WTC11 (cell line): ENCODE data around the gene E2F4. TPM values are rescaled to one million over a fixed set of nuclear protein-coding genes. Genes with fewer than 3 reads are reported as not detected.

Source experiments
- ATAC-seq: fragments of 200-7000 bp; cut with Tn5 transposase; 2 replicates; pipeline ENCODE4 v1.10.0; 2021; ENCODE audit warnings: mild to moderate bottlenecking, moderate library complexity
- CTCF ChIA-PET: fragments of 300-600 bp; sonication (Branson Sonifier 250); formaldehyde crosslinking; loops from one replicate; lab custom pipeline; 2021; ENCODE audit warnings: antibody characterized with exemption; lab: Charles Lee
- POLR2A ChIA-PET: fragments of 350-600 bp; sonication (Branson Sonifier 250); formaldehyde crosslinking; loops from one replicate; lab custom pipeline; 2021; ENCODE audit warnings: antibody characterized with exemption; lab: Charles Lee
- DNase-seq: peaks from one replicate; pipeline ENCODE4 v3.0.0; 2021; ENCODE audit warnings: low spot score
- H3K27ac Mint-ChIP-seq: 2 replicates; pipeline ENCODE4 v1.8.0; 2021; ENCODE audit warnings: mixed read lengths
- H3K27me3 Mint-ChIP-seq: 2 replicates; pipeline ENCODE4 v1.8.0; 2021; ENCODE audit warnings: low read depth, mild to moderate bottlenecking, moderate library complexity, mixed read lengths
- H3K36me3 Mint-ChIP-seq: 2 replicates; pipeline ENCODE4 v1.8.0; 2021; ENCODE audit warnings: mixed read lengths
- H3K4me1 Mint-ChIP-seq: 2 replicates; pipeline ENCODE4 v1.8.0; 2022; ENCODE audit warnings: mixed read lengths
- H3K4me3 Mint-ChIP-seq: 2 replicates; pipeline ENCODE4 v1.8.0; 2021; ENCODE audit warnings: mild to moderate bottlenecking, moderate library complexity, mixed read lengths
- H3K9me3 Mint-ChIP-seq: 2 replicates; pipeline ENCODE4 v1.8.0; 2021; ENCODE audit warnings: mixed read lengths
- CREM ChIP-seq: sonication (generic); formaldehyde crosslinking; IDR thresholded peaks from 2 replicates; pipeline ENCODE4 v1.8.1; 2022; ENCODE audit warnings: mild to moderate bottlenecking, missing genetic modification reagents, moderate library complexity
- ESRRA ChIP-seq: sonication (generic); formaldehyde crosslinking; IDR thresholded peaks from 2 replicates; pipeline ENCODE4 v1.8.1; 2022; ENCODE audit warnings: mild to moderate bottlenecking, missing genetic modification reagents, borderline replicate concordance
- ETV6 ChIP-seq: sonication (generic); formaldehyde crosslinking; IDR thresholded peaks from 2 replicates; pipeline ENCODE4 v1.8.1; 2022; ENCODE audit warnings: mild to moderate bottlenecking, missing genetic modification reagents
- IRF2 ChIP-seq: sonication (generic); formaldehyde crosslinking; IDR thresholded peaks from 2 replicates; pipeline ENCODE4 v1.8.0; 2022; ENCODE audit warnings: low read depth, missing genetic modification reagents, borderline replicate concordance
- NFATC4 ChIP-seq: fragments of 250-450 bp; sonication (Bioruptor Pico); IDR thresholded peaks from 2 replicates; pipeline ENCODE4 v1.9.0; 2021; ENCODE audit warnings: mild to moderate bottlenecking
- PRRX2 ChIP-seq: fragments of 250-450 bp; sonication (Bioruptor Pico); IDR thresholded peaks from 2 replicates; pipeline ENCODE4 v1.8.0; 2021; ENCODE audit warnings: mild to moderate bottlenecking
- RORB ChIP-seq: fragments of 250-450 bp; sonication (Bioruptor Pico); IDR thresholded peaks from 2 replicates; pipeline ENCODE4 v1.9.0; 2021; ENCODE audit warnings: mild to moderate bottlenecking
- SMAD3 ChIP-seq: sonication (generic); formaldehyde crosslinking; IDR thresholded peaks from 2 replicates; pipeline ENCODE4 v1.8.0; 2022; ENCODE audit warnings: missing genetic modification reagents, mild to moderate bottlenecking, borderline replicate concordance
- ZNF232 ChIP-seq: sonication (generic); formaldehyde crosslinking; IDR thresholded peaks from 2 replicates; pipeline ENCODE4 v1.8.0; 2022; ENCODE audit warnings: mild to moderate bottlenecking, missing genetic modification reagents
- total RNA-seq: library from RNA; stranded (reverse); gene quantifications from 3 replicates; pipeline ENCODE4 v1.2.3, GENCODE V29; 2021
- TF ChIP-seq, protein P1 (sequence below): fragments of 250-450 bp; sonication (Bioruptor Pico); IDR thresholded peaks from 2 replicates; pipeline ENCODE4 v1.9.0; 2021; ENCODE audit warnings: moderate library complexity, mild to moderate bottlenecking, inconsistent platforms, borderline replicate concordance
- TF ChIP-seq, protein P2 (sequence below): sonication (generic); formaldehyde crosslinking; IDR thresholded peaks from 2 replicates; pipeline ENCODE4 v1.8.0; 2022; ENCODE audit warnings: mild to moderate bottlenecking, missing genetic modification reagents
- TF ChIP-seq, protein P3 (sequence below): fragments of 250-450 bp; sonication (Bioruptor Pico); conservative IDR thresholded peaks from 2 replicates; pipeline ENCODE4 v1.9.0; 2021; ENCODE audit warnings: mild to moderate bottlenecking
- TF ChIP-seq, protein P4 (sequence below): sonication (generic); formaldehyde crosslinking; IDR thresholded peaks from 2 replicates; pipeline ENCODE4 v1.8.1; 2023; ENCODE audit warnings: mild to moderate bottlenecking, moderate library complexity, missing genetic modification reagents
- TF ChIP-seq, protein P5 (sequence below): sonication (generic); formaldehyde crosslinking; IDR thresholded peaks from 2 replicates; pipeline ENCODE4 v1.8.1; 2023; ENCODE audit warnings: mild to moderate bottlenecking, missing genetic modification reagents, borderline replicate concordance
- TF ChIP-seq, protein P6 (sequence below): sonication (generic); formaldehyde crosslinking; IDR thresholded peaks from 2 replicates; pipeline ENCODE4 v1.8.0; 2022; ENCODE audit warnings: mild to moderate bottlenecking, missing genetic modification reagents
- TF ChIP-seq, protein P7 (sequence below): sonication (generic); formaldehyde crosslinking; IDR thresholded peaks from 2 replicates; pipeline ENCODE4 v1.8.1; 2022; ENCODE audit warnings: missing genetic modification reagents, borderline replicate concordance
- TF ChIP-seq, protein P8 (sequence below): sonication (generic); formaldehyde crosslinking; IDR thresholded peaks from 2 replicates; pipeline ENCODE4 v1.8.0; 2022; ENCODE audit warnings: mild to moderate bottlenecking, missing genetic modification reagents
- TF ChIP-seq, protein P9 (sequence below): sonication (generic); formaldehyde crosslinking; IDR thresholded peaks from 2 replicates; pipeline ENCODE4 v1.8.1; 2022; ENCODE audit warnings: low read depth, mild to moderate bottlenecking, moderate library complexity, missing genetic modification reagents, borderline replicate concordance

E2F4 gene
- total RNA-seq, 1 experiment from 2014 or later = 85.0 TPM

DNA sequence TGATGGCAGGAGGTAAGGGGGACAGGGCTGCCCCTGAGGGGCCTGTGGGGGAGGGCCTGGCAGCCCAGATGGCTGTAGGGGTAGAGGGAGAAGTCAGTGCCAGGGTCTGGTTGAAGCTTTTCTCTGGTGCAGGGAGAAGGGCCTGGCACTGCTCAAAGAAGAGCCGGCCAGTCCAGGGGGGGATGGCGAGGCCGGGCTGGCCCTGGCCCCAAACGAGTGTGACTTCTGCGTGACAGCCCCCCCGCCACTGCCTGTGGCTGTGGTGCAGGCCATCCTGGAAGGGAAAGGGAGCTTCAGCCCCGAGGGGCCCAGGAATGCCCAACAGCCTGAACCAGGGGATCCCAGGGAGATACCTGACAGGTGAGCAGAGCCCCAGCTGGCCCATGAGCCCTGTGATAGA, 24.4 kb upstream of the E2F4 start:
- ATAC-seq (no peak), DNase-seq (no peak)
- TF ChIP-seq ZNF232 (CRISPR knock-in tag) (no peak), CREM (CRISPR knock-in tag) (no peak), NFATC4 (CRISPR knock-in tag) (no peak), IRF2 (CRISPR knock-in tag) (no peak), PRRX2 (CRISPR knock-in tag) (no peak), ESRRA (no peak), RORB (no peak), SMAD3 (no peak), ETV6 (CRISPR knock-in tag) (no peak)
- TF ChIP-seq, protein P1, sequence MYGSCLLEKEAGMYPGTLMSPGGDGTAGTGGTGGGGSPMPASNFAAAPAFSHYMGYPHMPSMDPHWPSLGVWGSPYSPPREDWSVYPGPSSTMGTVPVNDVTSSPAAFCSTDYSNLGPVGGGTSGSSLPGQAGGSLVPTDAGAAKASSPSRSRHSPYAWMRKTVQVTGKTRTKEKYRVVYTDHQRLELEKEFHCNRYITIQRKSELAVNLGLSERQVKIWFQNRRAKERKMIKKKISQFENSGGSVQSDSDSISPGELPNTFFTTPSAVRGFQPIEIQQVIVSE (CRISPR knock-in tag) = no peak
- TF ChIP-seq, protein P2, sequence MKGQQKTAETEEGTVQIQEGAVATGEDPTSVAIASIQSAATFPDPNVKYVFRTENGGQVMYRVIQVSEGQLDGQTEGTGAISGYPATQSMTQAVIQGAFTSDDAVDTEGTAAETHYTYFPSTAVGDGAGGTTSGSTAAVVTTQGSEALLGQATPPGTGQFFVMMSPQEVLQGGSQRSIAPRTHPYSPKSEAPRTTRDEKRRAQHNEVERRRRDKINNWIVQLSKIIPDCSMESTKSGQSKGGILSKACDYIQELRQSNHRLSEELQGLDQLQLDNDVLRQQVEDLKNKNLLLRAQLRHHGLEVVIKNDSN (CRISPR knock-in tag) = no peak
- TF ChIP-seq, protein P3, sequence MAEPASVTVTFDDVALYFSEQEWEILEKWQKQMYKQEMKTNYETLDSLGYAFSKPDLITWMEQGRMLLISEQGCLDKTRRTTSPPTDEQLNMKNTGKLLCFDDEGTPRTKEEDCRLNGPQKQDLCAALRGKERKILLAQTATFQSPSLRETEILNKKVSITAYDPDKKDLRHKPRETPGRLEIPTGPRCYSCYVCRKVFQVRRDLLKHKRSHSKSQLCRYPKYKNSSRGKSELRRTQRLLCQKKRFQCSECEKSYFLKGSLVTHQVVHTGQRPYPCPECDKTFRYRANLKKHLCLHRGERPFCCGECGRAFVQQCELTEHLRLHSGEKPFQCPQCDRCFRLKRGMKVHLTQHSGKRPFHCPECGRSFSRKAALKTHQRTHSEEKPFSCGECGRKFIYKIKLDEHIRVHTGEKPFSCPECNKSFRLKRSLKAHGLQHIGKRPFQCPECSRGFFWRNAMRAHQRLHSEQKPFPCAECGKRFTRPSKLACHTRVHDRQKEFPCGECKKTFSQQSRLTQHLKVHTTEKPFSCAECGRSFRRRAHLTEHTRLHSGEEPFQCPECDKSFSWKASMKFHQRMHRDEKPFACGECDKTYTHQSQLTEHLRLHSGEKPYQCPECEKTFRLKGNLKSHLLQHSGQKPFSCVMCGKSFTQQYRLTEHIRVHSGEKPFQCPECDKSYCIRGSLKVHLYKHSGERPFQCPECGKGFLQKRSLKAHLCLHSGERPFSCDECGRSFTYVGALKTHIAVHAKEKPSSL (CRISPR knock-in tag) = no peak
- TF ChIP-seq, protein P4, sequence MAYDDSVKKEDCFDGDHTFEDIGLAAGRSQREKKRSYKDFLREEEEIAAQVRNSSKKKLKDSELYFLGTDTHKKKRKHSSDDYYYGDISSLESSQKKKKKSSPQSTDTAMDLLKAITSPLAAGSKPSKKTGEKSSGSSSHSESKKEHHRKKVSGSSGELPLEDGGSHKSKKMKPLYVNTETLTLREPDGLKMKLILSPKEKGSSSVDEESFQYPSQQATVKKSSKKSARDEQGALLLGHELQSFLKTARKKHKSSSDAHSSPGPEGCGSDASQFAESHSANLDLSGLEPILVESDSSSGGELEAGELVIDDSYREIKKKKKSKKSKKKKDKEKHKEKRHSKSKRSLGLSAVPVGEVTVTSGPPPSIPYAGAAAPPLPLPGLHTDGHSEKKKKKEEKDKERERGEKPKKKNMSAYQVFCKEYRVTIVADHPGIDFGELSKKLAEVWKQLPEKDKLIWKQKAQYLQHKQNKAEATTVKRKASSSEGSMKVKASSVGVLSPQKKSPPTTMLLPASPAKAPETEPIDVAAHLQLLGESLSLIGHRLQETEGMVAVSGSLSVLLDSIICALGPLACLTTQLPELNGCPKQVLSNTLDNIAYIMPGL (CRISPR knock-in tag) = no peak
- TF ChIP-seq, protein P5, sequence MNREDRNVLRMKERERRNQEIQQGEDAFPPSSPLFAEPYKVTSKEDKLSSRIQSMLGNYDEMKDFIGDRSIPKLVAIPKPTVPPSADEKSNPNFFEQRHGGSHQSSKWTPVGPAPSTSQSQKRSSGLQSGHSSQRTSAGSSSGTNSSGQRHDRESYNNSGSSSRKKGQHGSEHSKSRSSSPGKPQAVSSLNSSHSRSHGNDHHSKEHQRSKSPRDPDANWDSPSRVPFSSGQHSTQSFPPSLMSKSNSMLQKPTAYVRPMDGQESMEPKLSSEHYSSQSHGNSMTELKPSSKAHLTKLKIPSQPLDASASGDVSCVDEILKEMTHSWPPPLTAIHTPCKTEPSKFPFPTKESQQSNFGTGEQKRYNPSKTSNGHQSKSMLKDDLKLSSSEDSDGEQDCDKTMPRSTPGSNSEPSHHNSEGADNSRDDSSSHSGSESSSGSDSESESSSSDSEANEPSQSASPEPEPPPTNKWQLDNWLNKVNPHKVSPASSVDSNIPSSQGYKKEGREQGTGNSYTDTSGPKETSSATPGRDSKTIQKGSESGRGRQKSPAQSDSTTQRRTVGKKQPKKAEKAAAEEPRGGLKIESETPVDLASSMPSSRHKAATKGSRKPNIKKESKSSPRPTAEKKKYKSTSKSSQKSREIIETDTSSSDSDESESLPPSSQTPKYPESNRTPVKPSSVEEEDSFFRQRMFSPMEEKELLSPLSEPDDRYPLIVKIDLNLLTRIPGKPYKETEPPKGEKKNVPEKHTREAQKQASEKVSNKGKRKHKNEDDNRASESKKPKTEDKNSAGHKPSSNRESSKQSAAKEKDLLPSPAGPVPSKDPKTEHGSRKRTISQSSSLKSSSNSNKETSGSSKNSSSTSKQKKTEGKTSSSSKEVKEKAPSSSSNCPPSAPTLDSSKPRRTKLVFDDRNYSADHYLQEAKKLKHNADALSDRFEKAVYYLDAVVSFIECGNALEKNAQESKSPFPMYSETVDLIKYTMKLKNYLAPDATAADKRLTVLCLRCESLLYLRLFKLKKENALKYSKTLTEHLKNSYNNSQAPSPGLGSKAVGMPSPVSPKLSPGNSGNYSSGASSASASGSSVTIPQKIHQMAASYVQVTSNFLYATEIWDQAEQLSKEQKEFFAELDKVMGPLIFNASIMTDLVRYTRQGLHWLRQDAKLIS (CRISPR knock-in tag) = no peak
- TF ChIP-seq, protein P6, sequence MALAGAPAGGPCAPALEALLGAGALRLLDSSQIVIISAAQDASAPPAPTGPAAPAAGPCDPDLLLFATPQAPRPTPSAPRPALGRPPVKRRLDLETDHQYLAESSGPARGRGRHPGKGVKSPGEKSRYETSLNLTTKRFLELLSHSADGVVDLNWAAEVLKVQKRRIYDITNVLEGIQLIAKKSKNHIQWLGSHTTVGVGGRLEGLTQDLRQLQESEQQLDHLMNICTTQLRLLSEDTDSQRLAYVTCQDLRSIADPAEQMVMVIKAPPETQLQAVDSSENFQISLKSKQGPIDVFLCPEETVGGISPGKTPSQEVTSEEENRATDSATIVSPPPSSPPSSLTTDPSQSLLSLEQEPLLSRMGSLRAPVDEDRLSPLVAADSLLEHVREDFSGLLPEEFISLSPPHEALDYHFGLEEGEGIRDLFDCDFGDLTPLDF = no peak
- TF ChIP-seq, protein P7, sequence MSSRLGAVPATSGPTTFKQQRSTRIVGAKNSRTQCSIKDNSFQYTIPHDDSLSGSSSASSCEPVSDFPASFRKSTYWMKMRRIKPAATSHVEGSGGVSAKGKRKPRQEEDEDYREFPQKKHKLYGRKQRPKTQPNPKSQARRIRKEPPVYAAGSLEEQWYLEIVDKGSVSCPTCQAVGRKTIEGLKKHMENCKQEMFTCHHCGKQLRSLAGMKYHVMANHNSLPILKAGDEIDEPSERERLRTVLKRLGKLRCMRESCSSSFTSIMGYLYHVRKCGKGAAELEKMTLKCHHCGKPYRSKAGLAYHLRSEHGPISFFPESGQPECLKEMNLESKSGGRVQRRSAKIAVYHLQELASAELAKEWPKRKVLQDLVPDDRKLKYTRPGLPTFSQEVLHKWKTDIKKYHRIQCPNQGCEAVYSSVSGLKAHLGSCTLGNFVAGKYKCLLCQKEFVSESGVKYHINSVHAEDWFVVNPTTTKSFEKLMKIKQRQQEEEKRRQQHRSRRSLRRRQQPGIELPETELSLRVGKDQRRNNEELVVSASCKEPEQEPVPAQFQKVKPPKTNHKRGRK (CRISPR knock-in tag) = no peak
- TF ChIP-seq, protein P8, sequence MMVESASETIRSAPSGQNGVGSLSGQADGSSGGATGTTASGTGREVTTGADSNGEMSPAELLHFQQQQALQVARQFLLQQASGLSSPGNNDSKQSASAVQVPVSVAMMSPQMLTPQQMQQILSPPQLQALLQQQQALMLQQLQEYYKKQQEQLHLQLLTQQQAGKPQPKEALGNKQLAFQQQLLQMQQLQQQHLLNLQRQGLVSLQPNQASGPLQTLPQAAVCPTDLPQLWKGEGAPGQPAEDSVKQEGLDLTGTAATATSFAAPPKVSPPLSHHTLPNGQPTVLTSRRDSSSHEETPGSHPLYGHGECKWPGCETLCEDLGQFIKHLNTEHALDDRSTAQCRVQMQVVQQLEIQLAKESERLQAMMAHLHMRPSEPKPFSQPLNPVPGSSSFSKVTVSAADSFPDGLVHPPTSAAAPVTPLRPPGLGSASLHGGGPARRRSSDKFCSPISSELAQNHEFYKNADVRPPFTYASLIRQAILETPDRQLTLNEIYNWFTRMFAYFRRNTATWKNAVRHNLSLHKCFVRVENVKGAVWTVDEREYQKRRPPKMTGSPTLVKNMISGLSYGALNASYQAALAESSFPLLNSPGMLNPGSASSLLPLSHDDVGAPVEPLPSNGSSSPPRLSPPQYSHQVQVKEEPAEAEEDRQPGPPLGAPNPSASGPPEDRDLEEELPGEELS (CRISPR knock-in tag) = no peak
- TF ChIP-seq, protein P9, sequence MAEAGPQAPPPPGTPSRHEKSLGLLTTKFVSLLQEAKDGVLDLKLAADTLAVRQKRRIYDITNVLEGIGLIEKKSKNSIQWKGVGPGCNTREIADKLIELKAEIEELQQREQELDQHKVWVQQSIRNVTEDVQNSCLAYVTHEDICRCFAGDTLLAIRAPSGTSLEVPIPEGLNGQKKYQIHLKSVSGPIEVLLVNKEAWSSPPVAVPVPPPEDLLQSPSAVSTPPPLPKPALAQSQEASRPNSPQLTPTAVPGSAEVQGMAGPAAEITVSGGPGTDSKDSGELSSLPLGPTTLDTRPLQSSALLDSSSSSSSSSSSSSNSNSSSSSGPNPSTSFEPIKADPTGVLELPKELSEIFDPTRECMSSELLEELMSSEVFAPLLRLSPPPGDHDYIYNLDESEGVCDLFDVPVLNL = no peak
- peaks cover 94% of the 10 kb centered on the region for H3K27me3 Mint-ChIP-seq
- CTCF ChIA-PET = interaction anchor here (1.4 to 15.6 kb wide), 4 partner anchors 11 to 207 kb away, joined by 3 to 386 read pairs (median 68); partner anchors contain the start of genes B3GNT9, CES3, ELMO3 and FBXL8
- H3K9me3 Mint-ChIP-seq = no peaks in the 10 kb centered on the region
- H3K36me3 Mint-ChIP-seq = no peaks in the 10 kb centered on the region
- H3K4me3 Mint-ChIP-seq = no peak overlapping the region
- POLR2A ChIA-PET = no interaction called here
- peaks cover 37% of the 10 kb centered on the region for H3K4me1 Mint-ChIP-seq
- no peak overlapping the region for H3K27ac Mint-ChIP-seq
